Hindlimb muscle (tissue), 1 donor: ENCODE results near the gene LGR6. TPM values are rescaled to one million over a fixed set of nuclear protein-coding genes. Genes with fewer than 3 reads are reported as not detected.

Source experiments
- DNase-seq: peaks from one replicate; pipeline ENCODE4 v3.0.0-alpha.2; 2013
- polyA plus RNA-seq: library from polyadenylated mRNA; unstranded; fragments of 120-200 nt; gene quantifications from one replicate; pipeline ENCODE4 v1.2.1, GENCODE V29; 2013; ENCODE audit not compliant: insufficient read length

The LGR6 gene
- polyA plus RNA-seq, 1 donor: 0.34 TPM

DNA sequence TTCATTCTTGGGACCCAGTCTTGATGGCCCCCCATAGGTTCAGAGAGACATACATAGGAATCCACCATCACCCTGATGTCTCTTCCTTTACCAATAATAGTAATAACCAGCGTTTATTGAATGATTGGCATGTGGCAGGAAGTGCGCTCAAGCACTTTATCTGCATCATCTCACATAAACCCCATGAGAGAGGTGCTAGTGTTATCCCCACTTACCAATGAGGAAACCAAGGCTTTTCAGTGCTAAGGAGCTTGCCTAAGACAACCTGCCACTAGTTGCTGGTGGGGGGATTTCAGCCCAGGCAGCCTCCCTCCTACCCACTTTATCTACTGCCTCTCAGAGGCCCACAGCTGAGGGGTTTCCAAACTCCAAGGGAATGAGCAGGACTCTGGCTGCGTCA lies 7.7 kb downstream of the LGR6 start:
- no peak for DNase-seq

DNA sequence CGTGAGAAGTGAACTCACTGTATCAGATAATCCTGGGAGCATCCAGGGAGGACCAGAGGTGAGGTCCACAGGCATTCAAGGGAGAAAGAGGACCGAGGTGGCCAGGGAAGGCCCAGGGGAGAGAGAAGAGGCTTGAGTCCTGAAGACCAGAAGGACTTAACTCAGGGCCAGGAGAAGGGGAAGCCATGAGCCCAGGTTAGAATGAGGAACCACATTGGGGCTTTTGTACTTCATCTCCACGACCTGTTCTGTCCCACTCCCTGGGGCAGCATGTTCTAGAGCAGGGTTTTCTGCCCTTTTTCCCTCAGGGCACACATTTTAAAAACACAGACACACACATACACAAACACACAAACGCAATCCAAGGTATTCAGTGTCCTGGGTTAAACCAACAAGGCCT lies 8.4 kb downstream of the LGR6 start:
- no peak for DNase-seq

DNA sequence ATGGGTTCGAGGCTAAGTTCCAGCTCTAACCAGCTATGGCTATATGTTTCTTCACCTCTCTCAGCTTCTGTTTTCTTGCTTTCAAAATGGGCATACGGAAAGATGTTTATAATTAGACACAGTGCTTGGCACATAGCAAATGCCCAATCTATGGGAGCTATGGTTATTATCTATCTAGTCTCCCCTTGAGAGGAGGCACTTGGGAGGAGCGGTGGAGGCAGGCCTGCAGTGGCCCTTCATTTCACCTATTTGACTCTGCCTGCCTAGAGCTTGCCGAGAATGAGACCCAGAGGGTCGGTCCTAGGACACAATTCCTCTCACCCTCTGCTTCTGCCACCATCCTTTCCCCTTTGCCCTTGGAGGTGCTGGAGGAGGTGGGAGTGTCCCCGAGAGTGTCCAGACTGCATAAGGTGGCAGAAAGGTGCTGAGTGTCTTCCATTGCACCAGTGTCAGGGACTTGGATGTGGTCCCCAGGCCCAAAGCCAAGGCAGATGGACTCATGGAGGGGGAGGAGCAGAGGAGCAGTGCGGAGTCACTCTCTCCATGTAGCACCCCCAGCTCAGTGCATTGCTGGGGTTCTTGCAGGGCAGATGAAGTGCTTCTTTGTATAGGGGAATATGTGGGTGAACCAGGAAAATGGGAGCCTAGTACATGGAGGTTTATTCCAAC lies 9.0 kb downstream of the LGR6 start:
- no peak for DNase-seq

DNA sequence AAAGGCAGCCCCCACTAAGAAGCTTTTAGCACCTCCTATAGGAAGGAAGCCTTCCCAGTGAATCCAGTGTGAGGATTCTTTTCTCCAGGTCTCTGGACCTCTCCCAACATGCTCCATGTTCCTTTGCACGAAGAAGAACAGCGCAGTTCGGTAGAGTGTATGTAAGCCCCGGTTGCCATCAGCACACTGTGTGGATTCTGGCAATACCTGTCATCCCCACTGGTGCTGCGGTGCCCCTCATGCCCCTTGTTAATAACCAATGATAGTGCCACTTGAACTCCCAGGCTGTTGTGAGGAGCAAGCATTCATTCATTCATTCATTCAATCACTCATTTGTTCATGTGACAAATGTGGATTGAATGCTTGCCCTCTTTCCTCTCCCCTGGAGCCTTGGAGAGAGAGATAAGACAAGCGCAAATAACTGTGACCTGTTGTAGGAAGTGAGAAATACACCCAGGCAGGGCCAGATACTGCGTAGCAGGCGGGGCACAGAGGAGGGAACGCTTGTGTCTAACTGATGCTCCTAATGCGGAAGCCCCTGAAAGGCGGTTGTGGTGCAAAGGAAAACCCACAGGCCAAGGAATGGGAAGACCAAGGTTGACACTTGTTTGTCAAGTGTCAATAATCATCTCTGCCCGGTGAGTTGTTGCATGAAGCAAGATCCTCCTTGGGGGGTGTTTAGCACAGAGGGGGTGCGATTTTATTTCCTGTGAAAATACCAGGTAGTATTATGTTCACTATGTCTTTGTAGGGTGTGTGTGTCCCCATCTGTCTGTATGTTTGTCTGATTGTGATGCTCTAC lies 9.8 kb downstream of the LGR6 start:
- DNase-seq: no peak

DNA sequence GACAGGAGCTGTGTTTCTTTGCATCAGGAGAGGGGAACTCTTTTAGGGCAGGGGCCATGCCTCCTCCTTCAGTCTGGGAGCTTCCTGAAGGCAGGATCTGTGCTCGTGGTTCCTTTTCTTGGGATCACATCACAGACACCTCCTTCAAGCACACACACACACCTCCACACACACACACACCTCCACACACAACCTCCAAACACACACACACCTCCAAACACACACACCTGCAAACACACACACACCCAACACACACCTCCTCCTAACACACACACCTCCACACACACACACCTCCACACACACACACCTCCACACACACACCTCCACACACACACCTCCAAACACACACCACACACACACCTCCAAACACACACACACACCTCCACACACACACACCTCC lies 10.5 kb downstream of the LGR6 start:
- DNase-seq: no peak

DNA sequence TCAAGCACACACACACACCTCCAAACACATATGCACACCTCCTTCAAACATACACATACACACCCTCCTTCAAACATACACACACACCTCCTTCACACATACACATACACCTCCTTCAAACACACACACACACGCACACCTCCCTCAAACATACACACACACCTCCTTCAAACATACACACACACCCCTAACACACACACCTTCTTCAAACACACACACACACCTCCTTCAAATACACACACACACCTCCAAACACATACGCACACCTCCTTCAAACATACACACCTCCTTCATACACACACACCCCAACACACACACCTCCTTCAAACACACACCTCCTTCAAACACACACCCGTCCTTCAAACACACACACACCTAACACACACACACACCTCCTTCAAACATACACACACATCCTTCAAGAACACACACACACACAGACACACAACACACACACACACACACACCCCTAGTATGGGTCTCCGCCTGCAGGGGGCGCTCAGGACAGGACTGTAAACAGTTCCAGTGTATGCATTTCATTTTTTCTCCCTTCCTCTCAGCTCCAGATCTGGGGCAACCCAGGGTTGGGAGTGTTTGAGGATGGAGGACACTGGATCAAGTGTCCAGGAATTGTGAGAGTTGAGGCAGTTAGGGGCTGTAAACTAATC lies 12.1 kb downstream of the LGR6 start:
- DNase-seq: no peak

DNA sequence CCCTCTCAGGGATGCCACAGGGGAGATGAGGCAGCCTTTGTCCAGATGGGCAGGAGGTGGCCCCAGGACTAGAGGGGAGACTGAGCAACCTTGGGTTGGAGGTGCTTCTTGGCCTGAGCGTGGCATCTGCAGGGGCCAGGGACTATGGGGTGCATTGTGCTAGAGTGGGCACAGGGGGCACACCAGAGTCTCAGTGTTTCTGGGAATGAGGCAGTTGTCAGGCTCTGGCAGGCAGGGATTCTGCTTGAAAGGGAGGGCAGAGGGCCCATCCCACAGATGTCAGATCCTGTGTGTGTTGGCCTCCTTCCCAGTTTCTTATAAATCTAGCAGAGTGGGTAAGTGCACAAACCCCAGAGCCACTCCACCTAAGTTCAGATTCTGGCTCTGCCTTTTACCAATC lies 13.7 kb downstream of the LGR6 start:
- no peak for DNase-seq

DNA sequence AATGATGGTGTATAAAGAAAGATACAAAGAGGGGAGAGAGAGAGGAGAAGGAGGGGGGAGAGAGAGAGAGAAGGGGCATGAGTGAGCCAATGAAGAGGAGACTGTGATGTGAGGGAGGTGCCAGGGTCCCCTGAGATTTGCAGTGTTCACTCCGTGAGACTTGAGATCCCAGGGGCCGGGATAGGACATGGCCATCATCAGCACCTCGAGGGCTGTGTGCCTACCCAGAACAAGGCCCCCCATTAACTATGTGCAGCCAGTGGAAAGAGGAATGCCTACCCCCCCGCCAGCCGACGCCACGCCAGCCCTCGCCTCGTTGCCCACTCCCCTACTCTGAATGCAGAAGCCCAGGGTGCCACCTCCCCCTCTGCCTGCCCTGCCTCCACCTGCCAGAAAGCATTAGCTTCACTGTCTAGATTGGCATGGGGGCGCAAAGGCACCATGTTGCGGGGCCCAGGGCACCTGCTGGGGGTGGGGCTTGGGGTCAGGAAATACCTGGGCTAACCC lies 14.8 kb downstream of the LGR6 start:
- no peak for DNase-seq

DNA sequence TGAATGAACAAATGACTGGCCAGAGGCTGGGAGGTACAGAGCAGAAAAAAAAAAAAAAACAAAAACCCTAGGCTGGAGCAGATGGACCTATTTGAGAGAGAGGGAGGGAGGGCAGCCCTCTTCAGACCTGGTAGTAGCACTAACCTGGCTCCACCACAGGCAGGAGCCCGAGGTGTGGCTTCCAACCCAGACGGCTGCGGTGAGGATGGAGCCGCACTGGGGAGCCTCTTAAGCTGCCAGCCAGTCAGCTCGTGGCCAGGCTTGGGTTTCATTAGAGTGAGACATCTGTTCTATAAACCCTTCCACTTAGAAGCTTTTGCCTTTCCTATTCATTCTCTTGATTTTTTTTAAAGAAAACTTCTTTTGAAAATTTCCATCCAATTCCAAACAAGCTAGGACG lies 16.8 kb downstream of the LGR6 start:
- no peak for DNase-seq

DNA sequence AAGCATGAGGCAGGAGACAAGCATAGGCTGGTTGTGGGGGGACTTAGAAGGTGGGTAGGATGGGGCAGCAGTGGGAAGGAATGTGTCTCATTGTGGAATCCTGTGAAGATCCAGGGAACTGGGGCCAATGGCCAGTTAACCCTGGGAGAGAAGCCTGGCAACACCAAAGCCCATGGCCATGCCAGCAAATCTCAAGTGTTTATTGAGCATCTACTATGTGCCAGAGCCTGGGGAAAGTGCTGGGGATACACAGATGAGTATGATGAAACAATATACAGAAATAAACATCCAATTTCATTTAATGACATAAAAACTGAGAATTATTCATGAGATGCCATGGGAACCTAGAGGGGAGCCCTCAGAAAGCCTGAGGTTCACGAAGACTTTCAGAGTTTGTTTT lies 17.4 kb downstream of the LGR6 start:
- no peak for DNase-seq

DNA sequence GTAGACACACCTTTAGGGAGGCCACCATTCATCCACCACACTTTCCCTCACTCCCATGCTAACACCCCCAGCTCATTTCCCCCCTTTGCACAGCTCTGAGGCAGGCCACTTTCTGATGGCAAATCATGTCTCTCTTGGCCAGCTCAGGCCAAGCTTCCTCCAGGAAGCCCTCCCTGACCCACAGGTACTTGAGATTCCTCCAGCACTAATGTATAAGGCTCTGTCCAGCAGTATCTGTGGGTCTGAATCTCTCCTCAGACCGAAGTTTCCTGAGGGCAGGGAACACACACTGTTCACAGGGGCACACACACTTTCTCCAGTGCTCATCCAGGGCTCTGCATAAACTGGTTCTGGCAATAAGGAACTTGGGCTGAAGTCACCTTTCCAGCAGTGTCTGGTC lies 19.2 kb downstream of the LGR6 start:
- no peak for DNase-seq

DNA sequence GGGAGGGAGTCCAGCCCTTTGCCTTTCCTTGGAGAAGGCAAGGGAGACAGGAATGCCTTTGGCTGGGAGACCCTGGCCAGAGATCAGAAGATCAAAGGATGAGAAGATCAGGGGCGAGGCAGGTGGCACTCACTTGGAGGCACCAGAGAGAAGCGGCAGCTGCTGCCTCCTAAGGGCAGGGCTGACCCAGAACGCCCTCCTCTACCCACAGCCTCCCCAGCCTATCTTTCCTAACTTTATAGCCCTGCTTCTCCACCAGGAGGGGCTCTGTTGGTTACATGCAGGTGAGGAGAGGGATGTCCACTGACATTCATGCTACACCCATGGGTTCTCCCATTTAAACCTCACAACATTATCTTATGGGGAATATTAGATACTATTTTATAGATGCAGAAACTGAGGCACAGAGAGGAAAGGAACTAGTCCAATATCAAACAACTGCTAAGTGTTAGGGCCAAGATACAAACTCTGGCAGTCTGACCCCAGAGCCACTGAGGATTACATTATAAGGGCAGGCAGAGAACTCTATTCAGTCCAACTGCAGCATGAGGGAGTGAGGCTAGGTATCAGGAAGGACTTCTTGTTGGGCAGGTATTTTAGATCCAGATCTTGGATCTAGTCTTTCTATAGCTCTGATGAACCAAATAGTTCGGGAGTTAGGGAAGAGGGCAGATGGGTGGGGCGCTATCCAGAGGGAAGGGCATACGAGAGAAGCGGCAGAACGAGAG lies 19.9 kb downstream of the LGR6 start:
- DNase-seq: no peak

DNA sequence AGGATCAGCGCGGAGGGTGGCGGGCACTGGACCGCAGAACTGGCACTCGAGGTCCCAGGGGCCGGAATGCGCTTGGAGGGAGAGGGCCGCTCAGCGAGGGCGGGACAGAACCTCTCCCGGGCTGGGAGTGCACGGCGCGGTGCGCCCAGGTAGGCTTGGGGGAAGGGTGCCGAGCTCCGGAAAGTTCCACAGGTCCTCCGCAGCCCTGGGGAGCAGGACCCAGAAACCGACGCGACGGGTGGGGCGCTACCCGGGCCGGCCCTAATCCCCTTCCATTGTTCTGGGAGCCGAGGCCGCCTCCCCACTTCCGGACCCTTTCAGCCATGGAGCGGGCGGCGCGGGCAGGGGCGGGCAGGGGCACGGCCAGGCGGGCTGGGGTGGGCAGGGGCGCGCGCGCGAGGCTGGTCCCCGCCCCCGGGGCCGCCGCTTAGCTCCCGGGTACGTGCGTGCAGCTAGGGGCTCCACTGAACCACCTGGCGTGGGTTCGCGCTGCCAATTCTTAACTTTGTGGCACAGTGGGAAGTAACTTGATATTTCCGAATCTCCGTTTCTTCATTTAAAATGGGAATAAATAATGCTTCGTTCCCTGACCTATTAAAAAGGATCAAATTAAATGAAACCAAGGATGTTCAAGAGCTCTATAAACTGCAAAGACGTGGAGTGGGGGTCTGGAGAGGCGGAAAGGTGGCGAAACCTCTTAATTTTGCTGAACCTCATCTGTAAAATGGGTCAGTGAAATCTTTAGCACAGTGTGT lies 20.7 kb downstream of the LGR6 start:
- DNase-seq: no peak

DNA sequence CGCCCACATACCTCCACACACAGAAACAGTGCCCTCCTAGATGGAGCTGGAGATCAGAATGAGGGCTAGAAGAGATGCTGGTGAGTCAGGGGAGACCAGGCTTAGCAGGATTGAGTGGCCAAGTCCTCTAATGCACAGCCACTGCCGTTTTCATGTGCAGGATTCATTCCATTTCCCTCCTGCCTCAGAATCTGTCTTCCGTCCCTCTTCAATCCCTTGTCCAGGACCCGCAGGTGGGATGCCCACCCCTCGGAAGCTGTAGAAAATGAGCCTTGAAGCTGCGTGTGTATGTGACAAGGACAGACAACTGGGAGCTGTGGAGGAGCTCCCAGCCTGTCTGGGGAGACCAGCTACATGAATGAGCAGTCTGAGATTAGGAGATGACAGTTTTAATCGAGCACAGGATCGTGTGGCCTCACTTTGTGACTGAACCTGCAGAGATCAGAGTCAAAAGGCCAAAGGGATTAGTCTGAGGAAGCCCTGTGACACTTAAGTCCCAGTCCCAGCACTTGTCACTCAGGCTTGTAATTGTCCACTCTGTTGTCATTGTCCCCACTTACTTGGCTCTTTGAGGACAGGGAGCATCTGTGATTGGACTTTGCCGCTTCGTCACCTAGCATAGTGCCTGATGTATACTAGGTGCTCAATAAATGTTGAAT lies 22.0 kb downstream of the LGR6 start:
- no peak for DNase-seq

DNA sequence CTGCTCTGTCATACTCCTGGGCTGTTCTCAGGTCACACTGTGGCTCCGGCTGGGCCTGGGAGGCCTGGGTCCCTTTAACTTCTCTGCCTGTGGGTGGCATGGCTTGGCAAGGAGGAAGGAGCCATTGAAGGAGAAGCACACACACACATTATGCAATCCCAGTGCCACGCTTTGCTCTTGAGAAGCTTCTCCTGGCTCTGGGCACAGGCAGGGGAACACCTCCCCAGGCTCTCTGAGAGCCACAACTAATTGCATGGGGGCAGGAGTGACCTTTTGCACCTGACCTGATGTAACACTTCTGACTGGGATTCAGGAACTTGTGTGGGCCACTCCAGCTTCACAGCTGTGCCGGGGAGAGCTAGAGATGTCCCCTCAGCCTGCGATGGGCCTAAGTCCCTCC lies 23.1 kb downstream of the LGR6 start:
- DNase-seq: no peak

DNA sequence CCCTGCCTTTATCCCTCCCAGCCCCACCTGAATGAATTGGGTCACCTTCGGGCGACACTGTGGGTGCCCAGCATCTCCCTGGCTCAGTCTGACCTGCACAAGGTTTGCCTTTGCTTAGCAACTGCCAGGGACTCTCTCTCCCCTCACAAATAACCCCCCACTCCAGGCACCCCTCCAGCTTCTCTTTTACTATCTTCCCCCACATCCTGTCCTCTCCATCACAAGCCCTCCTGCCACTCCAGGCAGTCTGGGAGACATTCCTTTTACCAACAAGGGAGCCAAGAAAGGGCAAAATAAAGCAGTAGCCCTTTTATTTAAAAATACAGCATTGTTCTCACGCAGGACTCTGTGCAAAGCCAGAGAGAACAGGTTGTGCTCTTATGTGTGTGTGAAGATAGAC lies 23.9 kb downstream of the LGR6 start:
- no peak for DNase-seq

DNA sequence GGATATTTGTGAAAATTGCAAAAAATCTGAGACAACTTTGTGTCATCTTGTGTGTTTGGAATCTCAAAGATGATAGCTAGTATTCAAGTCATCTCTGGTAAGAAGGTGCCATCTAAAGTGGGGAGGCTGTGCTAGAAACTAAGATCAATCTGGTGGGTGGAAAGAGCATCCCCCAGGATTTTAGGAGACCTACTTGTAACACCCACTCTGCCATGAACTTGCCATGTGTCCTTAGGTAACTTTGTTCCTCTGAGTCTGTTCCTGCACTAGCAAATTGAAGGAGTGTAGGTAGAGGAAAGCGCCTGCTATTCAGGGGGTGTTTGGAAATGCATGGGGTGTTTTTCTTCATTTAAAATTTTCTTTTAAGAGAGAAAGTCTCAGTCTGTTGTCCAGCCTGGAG lies 24.4 kb downstream of the LGR6 start:
- DNase-seq: no peak

DNA sequence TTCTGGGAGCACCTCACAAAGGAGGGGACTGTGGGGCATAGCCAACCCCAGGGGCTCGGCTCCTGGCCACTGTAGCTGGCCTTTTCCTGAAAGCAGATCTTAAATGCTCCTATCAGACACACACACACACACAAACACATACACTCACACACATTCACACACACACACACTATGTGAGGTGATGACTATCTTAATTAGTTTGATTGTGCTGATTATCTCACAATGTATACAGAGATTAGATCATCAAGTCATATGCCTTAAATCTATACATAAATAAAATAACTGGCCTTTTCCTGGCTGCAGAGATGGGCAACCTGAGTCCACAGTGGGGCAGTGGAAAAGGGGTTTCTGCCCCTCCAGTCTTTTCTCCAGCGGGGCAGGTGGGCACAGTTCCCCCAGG lies 27.1 kb downstream of the LGR6 start:
- DNase-seq: no peak

DNA sequence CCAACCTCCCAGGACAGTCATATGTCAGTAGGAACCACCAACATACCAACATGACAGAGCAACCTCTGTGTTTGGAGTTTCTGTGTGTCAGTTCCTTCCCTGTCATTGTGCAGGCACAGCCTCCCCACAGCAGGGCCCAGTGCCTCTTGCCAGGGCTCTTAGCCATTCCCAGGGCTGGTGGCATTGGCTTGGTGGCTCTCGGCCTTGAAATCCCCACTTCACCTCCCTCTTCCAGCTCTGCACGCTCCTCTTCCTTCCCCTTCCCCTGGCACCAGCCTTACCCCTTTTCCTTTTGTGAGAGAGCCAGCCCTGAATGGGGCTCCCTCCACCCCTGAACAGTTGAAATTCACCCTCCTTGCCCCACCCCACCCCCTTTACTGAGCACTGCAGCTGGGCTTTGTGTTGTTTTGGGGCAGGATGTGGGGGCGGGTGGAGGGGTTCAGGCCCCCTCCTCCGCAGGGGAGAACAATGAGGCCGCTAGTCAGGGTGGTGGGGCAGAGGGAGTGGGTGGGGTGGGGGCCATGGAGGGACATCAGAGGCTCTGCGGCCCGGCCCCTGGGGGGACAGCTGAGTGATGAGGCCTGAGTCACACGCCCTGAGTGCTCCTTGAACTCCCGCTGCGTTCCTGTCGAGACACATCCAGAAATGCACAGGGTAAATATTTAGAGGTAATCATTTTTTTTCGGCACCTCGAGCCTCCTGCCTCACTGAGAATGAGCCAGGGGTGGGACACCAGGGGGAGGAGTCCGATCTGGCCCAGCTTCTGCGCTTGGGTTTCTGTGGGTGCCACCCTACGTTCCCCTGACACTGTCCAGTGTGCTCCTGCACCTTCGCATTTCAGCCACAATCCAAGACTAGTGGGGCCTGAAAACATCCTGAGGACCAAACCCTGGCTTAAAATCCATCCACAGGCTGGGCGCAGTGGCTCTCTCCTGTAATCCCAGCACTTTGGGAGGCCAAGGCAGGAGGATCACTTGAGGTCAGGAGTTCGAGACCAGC lies 28.6 kb downstream of the LGR6 start:
- no peak for DNase-seq

DNA sequence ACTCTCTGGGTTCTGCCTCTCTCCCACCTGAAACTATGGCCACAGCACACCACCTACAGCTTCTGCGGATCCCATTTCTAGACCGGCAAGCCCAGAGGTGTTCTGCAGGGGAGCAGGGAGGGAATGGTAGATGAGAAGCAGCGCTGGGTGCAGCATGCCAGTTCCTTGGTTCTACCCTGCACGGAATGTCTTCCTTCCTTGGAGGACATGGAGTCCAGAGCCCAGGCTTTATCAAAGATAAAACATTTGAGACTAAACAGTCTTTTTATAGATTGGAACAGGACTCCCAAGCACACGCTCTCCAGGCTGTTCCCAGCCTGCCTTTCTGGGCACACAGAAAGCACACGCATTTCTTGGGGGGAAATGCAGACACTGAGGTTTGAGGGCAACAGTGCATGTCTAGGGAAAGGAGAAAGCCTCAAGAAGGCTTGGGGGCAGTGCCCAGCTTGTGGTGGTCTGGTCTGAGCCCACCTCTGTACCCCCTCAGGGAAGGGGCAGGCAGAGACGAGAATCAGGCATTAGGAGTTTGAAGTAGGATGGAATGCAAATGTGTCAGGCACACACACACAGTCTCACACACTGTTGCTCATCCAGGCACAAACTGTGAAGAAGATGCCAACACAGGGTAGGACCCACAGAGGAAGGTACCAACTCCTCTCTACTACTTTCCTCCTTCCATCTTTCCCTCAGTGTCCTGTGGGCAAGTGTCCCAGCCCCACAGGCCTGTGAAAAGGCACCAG lies 29.7 kb downstream of the LGR6 start:
- DNase-seq: no peak
